Choroid plexus epithelial cell (primary cell): ENCODE data around the gene TSPAN14.
A peak's percentile ranks its signal among the peaks of the same experiment; 100 is the strongest.

Source experiments
- DNase-seq: peaks from one replicate; pipeline ENCODE4 v3.0.0-alpha.2; 2010; ENCODE audit warnings: low read depth
- H3K4me3 ChIP-seq: 2 replicates; pipeline ENCODE4 v1.5.1; 2011; ENCODE audit warnings: low read depth, mild to moderate bottlenecking, control low read depth, low read length, moderate library complexity
- TF ChIP-seq, protein P1 (sequence below): conservative IDR thresholded peaks from 2 replicates; pipeline ENCODE4 v1.5.1; 2011; ENCODE audit warnings: low read depth, mild to moderate bottlenecking, control low read depth, inconsistent platforms, low read length, moderate library complexity

TSPAN14 gene

DNA sequence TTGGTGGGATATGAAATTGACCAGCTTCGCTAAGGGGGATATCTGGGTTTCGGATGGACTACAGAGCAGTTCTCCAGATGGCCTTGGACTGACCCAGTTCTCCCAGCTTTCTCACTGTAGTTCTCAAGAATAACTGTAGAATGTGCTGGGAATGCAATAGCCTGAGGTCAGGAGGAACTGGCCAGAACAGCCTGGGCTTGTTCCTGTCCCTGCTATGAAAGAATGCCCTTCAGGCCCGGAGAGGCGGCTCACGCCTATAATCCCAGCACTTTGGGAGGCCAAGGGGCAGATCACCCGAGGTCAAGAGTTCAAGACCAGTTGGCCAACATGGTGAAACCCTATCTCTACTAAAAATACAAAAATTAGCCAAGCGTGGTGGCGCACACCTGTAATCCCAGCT is 12.3 kb upstream of the TSPAN14 start:
- DNase-seq, result no peak
- TF ChIP-seq, protein P1, sequence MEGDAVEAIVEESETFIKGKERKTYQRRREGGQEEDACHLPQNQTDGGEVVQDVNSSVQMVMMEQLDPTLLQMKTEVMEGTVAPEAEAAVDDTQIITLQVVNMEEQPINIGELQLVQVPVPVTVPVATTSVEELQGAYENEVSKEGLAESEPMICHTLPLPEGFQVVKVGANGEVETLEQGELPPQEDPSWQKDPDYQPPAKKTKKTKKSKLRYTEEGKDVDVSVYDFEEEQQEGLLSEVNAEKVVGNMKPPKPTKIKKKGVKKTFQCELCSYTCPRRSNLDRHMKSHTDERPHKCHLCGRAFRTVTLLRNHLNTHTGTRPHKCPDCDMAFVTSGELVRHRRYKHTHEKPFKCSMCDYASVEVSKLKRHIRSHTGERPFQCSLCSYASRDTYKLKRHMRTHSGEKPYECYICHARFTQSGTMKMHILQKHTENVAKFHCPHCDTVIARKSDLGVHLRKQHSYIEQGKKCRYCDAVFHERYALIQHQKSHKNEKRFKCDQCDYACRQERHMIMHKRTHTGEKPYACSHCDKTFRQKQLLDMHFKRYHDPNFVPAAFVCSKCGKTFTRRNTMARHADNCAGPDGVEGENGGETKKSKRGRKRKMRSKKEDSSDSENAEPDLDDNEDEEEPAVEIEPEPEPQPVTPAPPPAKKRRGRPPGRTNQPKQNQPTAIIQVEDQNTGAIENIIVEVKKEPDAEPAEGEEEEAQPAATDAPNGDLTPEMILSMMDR, result no peak
- H3K4me3 ChIP-seq, result no peak overlapping the region

DNA sequence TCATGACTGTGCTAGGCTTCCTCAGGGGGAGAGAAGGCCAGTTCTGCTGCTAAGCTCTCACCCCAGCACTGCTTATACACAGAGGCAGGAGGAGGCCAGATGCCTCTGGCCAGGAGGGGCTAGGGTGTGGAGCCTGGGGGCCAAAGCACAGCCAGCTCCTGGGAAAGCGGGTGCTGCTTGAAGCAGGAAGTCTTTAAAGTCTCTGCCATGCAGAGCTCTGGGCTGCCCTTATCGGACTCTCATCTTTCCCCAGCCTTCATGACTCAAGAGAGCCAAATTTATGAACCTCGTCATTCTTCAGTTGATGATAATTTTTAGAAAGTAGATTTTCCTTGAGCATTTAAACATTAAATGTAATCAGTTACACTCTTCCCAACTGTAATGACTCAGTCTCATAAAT is 11.2 kb upstream of the TSPAN14 start:
- TF ChIP-seq, protein P1, result no peak
- H3K4me3 ChIP-seq, result no peak overlapping the region
- DNase-seq, result no peak

DNA sequence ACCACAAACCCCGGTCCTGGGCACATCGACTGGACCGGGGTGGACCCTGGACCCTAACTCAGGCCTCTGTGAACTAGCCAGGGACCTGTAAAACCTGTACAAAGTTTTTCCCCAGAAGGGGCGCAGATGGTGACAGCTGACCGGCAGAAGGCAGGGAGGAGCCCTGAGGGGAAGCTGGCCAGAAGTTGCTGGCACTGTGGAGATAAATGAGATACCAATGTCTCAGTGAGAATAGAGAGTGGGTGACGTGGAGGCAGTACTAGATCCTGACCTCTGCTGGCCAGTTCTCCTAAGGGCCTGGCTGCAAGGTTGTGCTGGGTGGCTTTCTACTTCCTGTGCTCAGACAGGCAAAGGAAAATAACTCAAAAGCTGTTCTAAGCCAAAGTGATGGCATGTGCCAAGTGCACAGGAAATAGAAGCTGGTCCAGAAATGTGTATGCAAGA is 10.6 kb upstream of the TSPAN14 start:
- TF ChIP-seq, protein P1, result peak; percentile 58
- peak; percentile 50 for DNase-seq
- no peak overlapping the region for H3K4me3 ChIP-seq

DNA sequence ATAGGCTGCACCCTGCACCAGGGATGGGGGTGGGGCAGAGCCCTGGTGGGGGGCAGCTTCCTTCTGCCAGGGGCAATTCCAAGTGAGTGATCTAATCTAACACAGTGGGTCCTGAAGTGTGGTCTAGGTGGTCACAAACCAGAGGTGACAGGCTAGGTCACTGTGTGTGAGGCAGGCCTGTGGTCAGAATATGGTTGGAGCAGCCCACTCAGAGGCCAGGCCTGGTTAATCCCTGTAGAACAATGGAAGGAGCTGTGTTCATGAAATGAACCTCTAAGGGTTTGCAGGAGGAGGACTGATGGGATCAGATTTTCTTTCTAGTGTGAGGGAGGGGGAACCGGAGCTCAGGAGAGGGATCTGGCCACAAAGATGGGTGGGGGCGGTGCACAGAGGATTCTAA is 10.0 kb upstream of the TSPAN14 start:
- H3K4me3 ChIP-seq, result no peak overlapping the region
- no peak for DNase-seq
- TF ChIP-seq, protein P1, result no peak

DNA sequence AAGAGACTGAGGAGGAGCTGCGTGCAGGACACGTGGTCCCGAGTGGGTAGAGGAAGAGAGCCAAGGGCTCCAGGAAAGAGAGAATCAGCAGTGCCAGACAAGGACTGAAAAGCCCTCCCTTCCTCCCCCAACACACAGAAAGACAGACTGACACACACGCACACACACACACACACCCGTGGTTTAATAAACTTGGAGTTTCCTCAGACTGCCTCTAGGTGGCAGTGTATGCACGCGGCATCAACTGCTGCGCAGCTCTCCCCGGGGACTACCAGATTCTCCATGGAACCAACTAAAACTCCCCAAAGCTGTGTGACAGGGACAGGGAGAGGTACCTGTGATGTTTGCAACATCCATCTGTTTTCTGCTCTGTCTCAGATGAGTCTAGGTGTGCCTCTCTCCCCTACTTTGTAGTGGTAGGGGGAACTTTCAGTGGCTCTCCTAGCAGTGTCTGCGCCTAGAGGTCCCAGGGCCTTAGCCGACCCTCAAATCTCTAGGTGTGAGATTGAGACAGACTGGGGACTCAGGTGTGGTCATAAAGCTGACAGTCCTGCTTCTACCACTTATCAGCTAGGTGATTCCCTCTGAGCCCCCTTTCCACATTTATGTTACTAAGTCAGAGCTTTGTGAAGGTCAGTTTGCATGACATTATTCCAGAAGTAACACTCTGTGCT is 9.3 kb upstream of the TSPAN14 start:
- peak; percentile 82 for DNase-seq
- TF ChIP-seq, protein P1, result peak; percentile 87
- no peak overlapping the region for H3K4me3 ChIP-seq

DNA sequence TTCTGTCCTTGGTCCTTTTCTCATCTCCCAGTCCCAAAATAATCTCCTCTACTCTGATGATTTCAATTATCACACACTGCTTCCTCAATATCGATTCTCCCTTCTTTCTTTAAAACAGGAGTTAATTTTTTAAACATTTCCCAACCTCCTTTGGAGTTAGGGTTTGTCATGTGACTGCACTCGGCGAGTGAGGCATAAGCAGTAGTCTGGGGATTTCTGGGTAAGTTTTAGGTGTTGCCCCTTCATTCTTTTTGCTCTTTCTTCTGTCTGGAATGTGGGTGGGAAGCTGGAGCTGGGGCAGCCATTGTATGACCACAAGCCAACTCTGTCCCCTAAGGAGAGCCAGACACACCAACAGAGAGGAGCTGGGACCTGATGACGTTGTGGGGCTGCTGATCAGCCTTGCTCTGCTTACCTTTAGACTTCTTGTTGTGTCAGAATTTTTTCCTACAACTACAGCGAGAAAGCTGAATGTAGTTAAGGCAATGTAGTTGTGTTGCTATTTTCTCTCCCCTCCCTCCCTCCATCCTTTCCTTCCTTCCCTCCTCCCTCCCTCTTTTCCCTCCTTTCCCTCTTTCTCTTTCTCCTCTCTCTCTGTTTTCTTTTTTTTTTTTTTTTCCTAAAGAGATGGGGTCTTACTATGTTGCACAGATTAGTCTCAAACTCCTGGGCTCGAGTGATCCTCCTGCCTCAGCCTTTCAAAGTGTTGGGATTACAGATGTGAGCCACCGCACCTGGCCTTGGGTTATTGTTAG is 6.5 kb upstream of the TSPAN14 start:
- DNase-seq, result no peak

More for the DNA sequence above, 6.5 kb upstream of the TSPAN14 start:
- TF ChIP-seq, protein P1, result no peak
- H3K4me3 ChIP-seq, result no peak overlapping the region
